GM12865 (cell line): ENCODE data around the gene SMAD2.
"Not testable (repeated sequence)": the region's sequence is repeated elsewhere in the genome, so short reads cannot be mapped to it uniquely, and the experiment has no call there.

Source experiments
- DNase-seq: peaks from one replicate; pipeline ENCODE4 v3.0.0; 2010; ENCODE audit warnings: low read depth
- H3K4me3 ChIP-seq: 2 replicates; pipeline ENCODE4 v1.5.1; 2011; ENCODE audit warnings: mild to moderate bottlenecking, low read depth, low read length, control low read depth
- CTCF ChIP-seq: IDR thresholded peaks from 2 replicates; pipeline ENCODE4 v1.5.1; 2011; ENCODE audit warnings: low read length, control low read depth, low read depth, inconsistent platforms; ENCODE audit not compliant: insufficient read depth; ENCODE audit errors: missing control alignments

The SMAD2 gene

GRCh38 chr18:47838396-47838795 lies 92.1 kb downstream of the SMAD2 start:
- H3K4me3 ChIP-seq: no peak overlapping the region
- no peak for TF ChIP-seq CTCF
- no peak for DNase-seq

GRCh38 chr18:47832348-47832747 lies 98.1 kb downstream of the SMAD2 start:
- no peak overlapping the region for H3K4me3 ChIP-seq
- TF ChIP-seq CTCF: no peak
- no peak for DNase-seq

GRCh38 chr18:47831351-47831750 lies 99.1 kb downstream of the SMAD2 start:
- no peak for DNase-seq
- TF ChIP-seq CTCF: no peak
- no peak overlapping the region for H3K4me3 ChIP-seq

- TF ChIP-seq CTCF: no peak
- H3K4me3 ChIP-seq: no peak overlapping the region
- DNase-seq: no peak
Measured at GRCh38 chr18:47830772-47831171, 99.7 kb downstream of the SMAD2 start.

- no peak overlapping the region for H3K4me3 ChIP-seq
- DNase-seq: no peak
- no peak for TF ChIP-seq CTCF
Measured at GRCh38 chr18:47829831-47830230, 100.6 kb downstream of the SMAD2 start.

- not testable (repeated sequence) for H3K4me3 ChIP-seq, DNase-seq
Measured at GRCh38 chr18:47828031-47828430, 102.4 kb downstream of the SMAD2 start.

GRCh38 chr18:47826157-47827074 lies 104.0 kb downstream of the SMAD2 start:
- no peak for TF ChIP-seq CTCF
- DNase-seq: no peak
- no peak overlapping the region for H3K4me3 ChIP-seq
